H9 (cell line): ENCODE results near the gene LIX1. TPM values are rescaled to one million over a fixed set of nuclear protein-coding genes. Genes with fewer than 3 reads are reported as not detected.

ENCODE experiments used
- DNase-seq: peaks from one replicate; pipeline ENCODE4 v3.0.0-alpha.2; 2017
- H2AFZ ChIP-seq: one replicate; pipeline ENCODE4 v1.6.1; 2013; ENCODE audit warnings: mild to moderate bottlenecking, low read length, control low read depth, moderate library complexity
- H2AK5ac ChIP-seq: 2 replicates; pipeline ENCODE4 v1.6.1; 2013; ENCODE audit warnings: low read length, control low read depth, mixed read lengths; ENCODE audit not compliant: insufficient read length
- H2BK120ac ChIP-seq: one replicate; pipeline ENCODE4 v1.6.1; 2013; ENCODE audit warnings: low read depth, mild to moderate bottlenecking, low read length, control low read depth, inconsistent platforms; ENCODE audit not compliant: poor library complexity, severe bottlenecking
- H2BK12ac ChIP-seq: 2 replicates; pipeline ENCODE4 v1.6.1; 2013; ENCODE audit warnings: low read length, control low read depth, mixed read lengths, low read depth; ENCODE audit not compliant: insufficient read length
- H2BK15ac ChIP-seq: 2 replicates; pipeline ENCODE4 v1.6.1; 2013; ENCODE audit warnings: low read depth, low read length, control low read depth
- H2BK20ac ChIP-seq: one replicate; pipeline ENCODE4 v1.6.1; 2013; ENCODE audit warnings: low read depth, mild to moderate bottlenecking, low read length, control low read depth, inconsistent platforms; ENCODE audit not compliant: poor library complexity, severe bottlenecking
- H2BK5ac ChIP-seq: 2 replicates; pipeline ENCODE4 v1.6.1; 2013; ENCODE audit warnings: low read length, control low read depth, mixed read lengths; ENCODE audit not compliant: insufficient read length
- H3K14ac ChIP-seq: 2 replicates; pipeline ENCODE4 v1.6.1; 2013; ENCODE audit warnings: low read length, control low read depth; ENCODE audit not compliant: insufficient read depth
- H3K18ac ChIP-seq: 2 replicates; pipeline ENCODE4 v1.6.1; 2013; ENCODE audit warnings: low read depth, mild to moderate bottlenecking, mixed read lengths, low read length, control low read depth; ENCODE audit not compliant: insufficient read length
- H3K23ac ChIP-seq: 2 replicates; pipeline ENCODE4 v1.6.1; 2013; ENCODE audit warnings: low read length, control low read depth, mixed read lengths, low read depth; ENCODE audit not compliant: insufficient read length
- H3K23me2 ChIP-seq: 2 replicates; pipeline ENCODE4 v1.6.1; 2013; ENCODE audit warnings: low read depth, mild to moderate bottlenecking, mixed read lengths, low read length, control low read depth; ENCODE audit not compliant: insufficient read length, poor library complexity, severe bottlenecking
- H3K27ac ChIP-seq: 2 replicates; pipeline ENCODE4 v1.5.1; 2013; ENCODE audit warnings: low read length, control low read depth, mixed read lengths, low read depth; ENCODE audit not compliant: insufficient read length
- H3K27me3 ChIP-seq: 2 replicates; pipeline ENCODE4 v1.6.1; 2013; ENCODE audit warnings: low read length, control low read depth, inconsistent platforms; ENCODE audit not compliant: insufficient read depth
- H3K4ac ChIP-seq: 2 replicates; pipeline ENCODE4 v1.6.1; 2013; ENCODE audit warnings: low read depth, mild to moderate bottlenecking, control low read depth, inconsistent platforms, low read length, moderate library complexity
- H3K4me1 ChIP-seq: 2 replicates; pipeline ENCODE4 v1.6.1; 2013; ENCODE audit warnings: low read length, control low read depth, inconsistent platforms; ENCODE audit not compliant: insufficient read depth
- H3K4me2 ChIP-seq: 2 replicates; pipeline ENCODE4 v1.6.1; 2013; ENCODE audit warnings: low read length, control low read depth, mixed read lengths; ENCODE audit not compliant: insufficient read length, insufficient read depth
- H3K56ac ChIP-seq: 2 replicates; pipeline ENCODE4 v1.6.1; 2013; ENCODE audit warnings: low read depth, mild to moderate bottlenecking, mixed read lengths, low read length, control low read depth; ENCODE audit not compliant: insufficient read length
- H3K79me1 ChIP-seq: 2 replicates; pipeline ENCODE4 v1.6.1; 2013; ENCODE audit warnings: low read depth, mild to moderate bottlenecking, moderate library complexity, low read length, control low read depth, inconsistent platforms; ENCODE audit not compliant: insufficient read depth, poor library complexity, severe bottlenecking
- H3K79me2 ChIP-seq: 2 replicates; pipeline ENCODE4 v1.6.1; 2013; ENCODE audit warnings: low read length, control low read depth, inconsistent platforms; ENCODE audit not compliant: insufficient read depth
- H3K9ac ChIP-seq: 2 replicates; pipeline ENCODE4 v1.6.1; 2013; ENCODE audit warnings: low read length, control low read depth, mixed read lengths; ENCODE audit not compliant: insufficient read length; ENCODE audit errors: extremely low read depth
- H3K9me3 ChIP-seq: one replicate; pipeline ENCODE4 v1.6.1; 2013; ENCODE audit warnings: low read depth, low read length, inconsistent platforms; ENCODE audit not compliant: control insufficient read depth
- H3T11ph ChIP-seq: one replicate; pipeline ENCODE4 v1.6.1; 2013; ENCODE audit warnings: mild to moderate bottlenecking, low read length, control low read depth, inconsistent platforms
- H4K20me1 ChIP-seq: one replicate; pipeline ENCODE4 v1.6.1; 2013; ENCODE audit not compliant: control insufficient read depth, insufficient read length, insufficient read depth
- H4K5ac ChIP-seq: 2 replicates; pipeline ENCODE4 v1.6.1; 2013; ENCODE audit warnings: low read depth, mild to moderate bottlenecking, mixed read lengths, low read length, control low read depth; ENCODE audit not compliant: insufficient read length
- H4K8ac ChIP-seq: replicated peaks from 2 replicates; pipeline ENCODE4 v1.6.1; 2013; ENCODE audit warnings: low read length, control low read depth, mixed read lengths, low read depth; ENCODE audit not compliant: insufficient read length
- H4K91ac ChIP-seq: 2 replicates; pipeline ENCODE4 v1.6.1; 2013; ENCODE audit warnings: low read depth, mild to moderate bottlenecking, moderate library complexity, mixed read lengths, low read length, control low read depth; ENCODE audit not compliant: insufficient read length
- H3K27ac Mint-ChIP-seq, 3 experiments: 2 replicates in 2 of 3; 3 replicates in 1 of 3; pipeline ENCODE4 v1.8.0; 2020 to 2021; ENCODE audit warnings: mixed read lengths in 3 of 3, mild to moderate bottlenecking in 1 of 3, moderate library complexity in 1 of 3
- H3K27me3 Mint-ChIP-seq: 2 replicates; pipeline ENCODE4 v1.8.0; 2021; ENCODE audit warnings: low read depth, mild to moderate bottlenecking, moderate library complexity, mixed read lengths
- H3K36me3 Mint-ChIP-seq, 3 experiments: 2 replicates in 2 of 3; 3 replicates in 1 of 3; pipeline ENCODE4 v1.8.0; 2020 to 2021; ENCODE audit warnings: low read depth in 3 of 3, mixed read lengths in 3 of 3; ENCODE audit not compliant: insufficient read depth in 1 of 3
- H3K4me1 Mint-ChIP-seq, 2 experiments: 2 replicates each; pipeline ENCODE4 v1.8.0; 2020; ENCODE audit warnings: mixed read lengths in 2 of 2
- H3K4me3 Mint-ChIP-seq, 2 experiments: 2 replicates in 1 of 2; 3 replicates in 1 of 2; pipeline ENCODE4 v1.8.0; 2020 to 2021; ENCODE audit warnings: mild to moderate bottlenecking in 2 of 2, mixed read lengths in 2 of 2, moderate library complexity in 1 of 2
- H3K9me3 Mint-ChIP-seq, 2 experiments: 2 replicates in 1 of 2; 3 replicates in 1 of 2; pipeline ENCODE4 v1.8.0; 2020; ENCODE audit warnings: mild to moderate bottlenecking in 2 of 2, mixed read lengths in 2 of 2, moderate library complexity in 1 of 2
- CTCF ChIP-seq: fragments of 200-600 bp; sonication (generic); conservative IDR thresholded peaks from 3 replicates; pipeline ENCODE4 v1.8.0; 2021; ENCODE audit warnings: antibody characterized with exemption, mild to moderate bottlenecking
- WGBS: extraction: QIAGEN DNeasy Blood & Tissue Kit; methylation state at CpG from one replicate; pipeline ENCODE4 v1.1.7; 2013; ENCODE audit warnings: missing lambda C conversion rate, low lambda C conversion rate, mixed read lengths; ENCODE audit not compliant: insufficient read length; ENCODE audit errors: extremely low coverage; 5-methylcytosine and 5-hydroxymethylcytosine counted together
- total RNA-seq: library from RNA; stranded (reverse); gene quantifications from 2 replicates; pipeline ENCODE4 v1.2.1, GENCODE V29; 2021

The LIX1 gene
- total RNA-seq, 1 experiment from 2014 or later: 0.13 TPM

GRCh38 chr5:97073420-97073819 lies 69.0 kb downstream of the LIX1 start:
- no peaks in the 10 kb centered on the region for H3K9me3 Mint-ChIP-seq
- Histone ChIP-seq H3K9ac (no peak overlapping the region), H2BK20ac (no peak overlapping the region), H3K27me3 (no peaks in the 10 kb centered on the region), H2BK5ac (no peak overlapping the region), H2BK120ac (no peak overlapping the region), H3K4ac (no peak overlapping the region), H3K79me2 (no peaks in the 10 kb centered on the region), H3K79me1 (no peaks in the 10 kb centered on the region), H3K23ac (no peak overlapping the region), H3K18ac (no peak overlapping the region), H3K9me3 (no peaks in the 10 kb centered on the region), H3K14ac (no peak overlapping the region), H2AFZ (no peak overlapping the region), H3K23me2 (no peaks in the 10 kb centered on the region), H4K5ac (no peak overlapping the region), H3T11ph (no peak overlapping the region), H2BK12ac (no peak overlapping the region), H4K20me1 (no peaks in the 10 kb centered on the region), H3K27ac (no peak overlapping the region), H2BK15ac (no peak overlapping the region), H3K4me1 (0 out of 2 replicates have a peak, but pooled peaks cover 3% of the 10 kb centered on the region), H2AK5ac (no peak overlapping the region), H4K91ac (no peak overlapping the region), H3K56ac (no peak overlapping the region), H3K4me2 (no peak overlapping the region), H4K8ac (no peak overlapping the region)
- H3K27me3 Mint-ChIP-seq: no peaks in the 10 kb centered on the region
- no peak for DNase-seq
- H3K4me1 Mint-ChIP-seq: no peaks in the 10 kb centered on the region; a peak in 1 of 4 replicates
- H3K4me3 Mint-ChIP-seq: no peak overlapping the region
- H3K27ac Mint-ChIP-seq: no peak overlapping the region
- no CpG with 5 or more reads among the region's 3 CpGs for WGBS
- TF ChIP-seq CTCF: no peak
- H3K36me3 Mint-ChIP-seq: no peaks in the 10 kb centered on the region; a peak in 1 of 7 replicates
